ENCODE data around the gene PUS3.

The PUS3 gene

GRCh38 chr11:125940145-125940544, 37.1 kb upstream of the PUS3 start:
- DNase-seq = no peak

- no peak for DNase-seq
Measured at GRCh38 chr11:125939081-125939521, 36.1 kb upstream of the PUS3 start.

GRCh38 chr11:125938418-125938817, 35.4 kb upstream of the PUS3 start:
- DNase-seq = no peak

GRCh38 chr11:125935618-125936199, 32.7 kb upstream of the PUS3 start:
- no peak for DNase-seq

- DNase-seq = no peak
Measured at GRCh38 chr11:125935056-125935455, 32.0 kb upstream of the PUS3 start.

- no peak for DNase-seq
Measured at GRCh38 chr11:125934473-125934872, 31.5 kb upstream of the PUS3 start.

GRCh38 chr11:125933030-125933813, 30.2 kb upstream of the PUS3 start:
- no peak for DNase-seq

GRCh38 chr11:125932301-125932700, 29.3 kb upstream of the PUS3 start:
- no peak for DNase-seq

GRCh38 chr11:125931668-125932067, 28.7 kb upstream of the PUS3 start:
- DNase-seq = no peak

- no peak for DNase-seq
Measured at GRCh38 chr11:125931116-125931515, 28.1 kb upstream of the PUS3 start.

- DNase-seq = no peak
Measured at GRCh38 chr11:125930076-125930450, 27.1 kb upstream of the PUS3 start.

- no peak for DNase-seq
Measured at GRCh38 chr11:125929445-125930075, 26.6 kb upstream of the PUS3 start.

GRCh38 chr11:125926682-125927081, 23.7 kb upstream of the PUS3 start:
- DNase-seq = no peak

GRCh38 chr11:125925804-125926203, 22.8 kb upstream of the PUS3 start:
- DNase-seq = no peak

GRCh38 chr11:125925247-125925740, 22.3 kb upstream of the PUS3 start:
- no peak for DNase-seq

GRCh38 chr11:125924384-125925007, 21.5 kb upstream of the PUS3 start:
- DNase-seq = no peak

GRCh38 chr11:125923633-125924032, 20.6 kb upstream of the PUS3 start:
- no peak for DNase-seq

GRCh38 chr11:125923012-125923579, 20.1 kb upstream of the PUS3 start:
- DNase-seq = peak; percentile 27

- DNase-seq = no peak
Measured at GRCh38 chr11:125922156-125922555, 19.1 kb upstream of the PUS3 start.

- no peak for DNase-seq
Measured at GRCh38 chr11:125921042-125921441, 18.0 kb upstream of the PUS3 start.

- no peak for DNase-seq
Measured at GRCh38 chr11:125918140-125918840, 15.3 kb upstream of the PUS3 start.

- DNase-seq = no peak
Measured at GRCh38 chr11:125916683-125917347, 13.8 kb upstream of the PUS3 start.

Data from NCI-H1694 treated with DMSO at 0.1 percent for 48 hours (cell line).